Measurements from ENCODE around the gene NAPB.

DNA sequence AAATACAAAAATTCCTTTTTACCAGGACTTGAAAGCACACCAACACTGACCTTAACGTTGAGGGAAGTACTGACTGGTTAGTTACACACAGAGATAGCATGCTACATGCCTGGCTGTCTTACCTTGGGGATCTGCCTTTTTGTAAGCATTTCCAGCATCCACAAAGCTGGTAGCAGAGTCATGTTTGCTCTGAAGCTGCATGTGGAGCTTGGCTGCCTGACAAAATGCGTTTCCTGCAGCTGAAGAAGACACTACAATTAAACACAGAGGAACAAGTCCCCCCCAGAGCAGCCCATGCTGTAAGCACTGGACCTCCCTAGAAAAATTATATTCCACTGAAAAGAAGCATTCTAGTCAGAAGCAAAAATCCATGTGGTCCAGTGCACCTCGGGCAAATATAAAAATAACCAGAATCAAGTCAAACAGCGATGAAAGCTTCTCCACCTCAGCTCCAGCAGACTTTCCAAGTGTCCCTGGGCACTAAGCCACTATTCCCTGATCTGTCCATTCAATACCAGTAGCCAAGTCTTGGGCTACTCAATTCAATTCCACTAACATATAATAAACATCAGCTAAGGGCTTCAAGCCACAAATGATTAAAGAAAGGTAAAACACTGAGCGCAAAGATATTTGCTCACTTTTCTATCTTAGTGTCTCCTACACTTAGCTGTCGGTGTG, 24.2 kb downstream of the NAPB start:
- no peak for TF ChIP-seq POLR2A (IDR thresholded peaks at IDR 0.05)
- TF ChIP-seq, protein P1, sequence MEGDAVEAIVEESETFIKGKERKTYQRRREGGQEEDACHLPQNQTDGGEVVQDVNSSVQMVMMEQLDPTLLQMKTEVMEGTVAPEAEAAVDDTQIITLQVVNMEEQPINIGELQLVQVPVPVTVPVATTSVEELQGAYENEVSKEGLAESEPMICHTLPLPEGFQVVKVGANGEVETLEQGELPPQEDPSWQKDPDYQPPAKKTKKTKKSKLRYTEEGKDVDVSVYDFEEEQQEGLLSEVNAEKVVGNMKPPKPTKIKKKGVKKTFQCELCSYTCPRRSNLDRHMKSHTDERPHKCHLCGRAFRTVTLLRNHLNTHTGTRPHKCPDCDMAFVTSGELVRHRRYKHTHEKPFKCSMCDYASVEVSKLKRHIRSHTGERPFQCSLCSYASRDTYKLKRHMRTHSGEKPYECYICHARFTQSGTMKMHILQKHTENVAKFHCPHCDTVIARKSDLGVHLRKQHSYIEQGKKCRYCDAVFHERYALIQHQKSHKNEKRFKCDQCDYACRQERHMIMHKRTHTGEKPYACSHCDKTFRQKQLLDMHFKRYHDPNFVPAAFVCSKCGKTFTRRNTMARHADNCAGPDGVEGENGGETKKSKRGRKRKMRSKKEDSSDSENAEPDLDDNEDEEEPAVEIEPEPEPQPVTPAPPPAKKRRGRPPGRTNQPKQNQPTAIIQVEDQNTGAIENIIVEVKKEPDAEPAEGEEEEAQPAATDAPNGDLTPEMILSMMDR (IDR thresholded peaks at IDR 0.05): no peak
- no peak for TF ChIP-seq EP300 (IDR thresholded peaks at IDR 0.05)
- TF ChIP-seq POLR2AphosphoS5 (IDR thresholded peaks at IDR 0.05): no peak

All from sigmoid colon (tissue), 4 donors.